OCI-LY7 (cell line): ENCODE measurements around the gene KCNIP3. TPM values are rescaled to one million over a fixed set of nuclear protein-coding genes. Genes with fewer than 3 reads are reported as not detected.

Experiments
- BruUV-seq: library from RNA; stranded (reverse); fragments of 400-500 nt; replicated peaks from 2 replicates; lab custom pipeline; 2021; lab: Mats Ljungman, UMichigan
- CTCF ChIA-PET: fragments of 300-600 bp; sonication (Branson Sonifier 250); formaldehyde crosslinking; loops from one replicate; lab custom pipeline; 2022; ENCODE audit warnings: antibody characterized with exemption; ENCODE audit not compliant: unreplicated experiment; lab: Charles Lee
- POLR2A ChIA-PET: fragments of 300-600 bp; sonication (Branson Sonifier 250); formaldehyde crosslinking; loops from one replicate; lab custom pipeline; 2022; ENCODE audit warnings: antibody characterized with exemption; lab: Charles Lee
- DNase-seq: peaks from one replicate; pipeline ENCODE4 v3.0.0-alpha.2; 2015; ENCODE audit warnings: low spot score
- H2AFZ ChIP-seq: fragments of 200-600 bp; sonication (generic), shearing (Covaris generic); 2 replicates; pipeline ENCODE4 v1.6.1; 2014; ENCODE audit warnings: mild to moderate bottlenecking, antibody characterized with exemption, low read length, moderate library complexity
- H3K27ac ChIP-seq: fragments of 200-600 bp; sonication (generic); 2 replicates; pipeline ENCODE4 v1.5.1; 2014; ENCODE audit warnings: mixed run types, low read depth, mild to moderate bottlenecking, moderate library complexity, low read length, inconsistent platforms; ENCODE audit not compliant: poor library complexity, severe bottlenecking
- H3K36me3 ChIP-seq: fragments of 200-600 bp; sonication (generic); 2 replicates; pipeline ENCODE4 v1.6.1; 2014; ENCODE audit warnings: mild to moderate bottlenecking, antibody characterized with exemption, low read length, moderate library complexity, mixed read lengths; ENCODE audit not compliant: insufficient read depth
- H3K4me1 ChIP-seq: fragments of 200-600 bp; sonication (generic); 2 replicates; pipeline ENCODE4 v1.5.1; 2014; ENCODE audit warnings: mild to moderate bottlenecking, low read length; ENCODE audit not compliant: insufficient read depth, poor library complexity, severe bottlenecking
- H3K4me2 ChIP-seq: fragments of 200-600 bp; sonication (generic); 2 replicates; pipeline ENCODE4 v1.6.1; 2014; ENCODE audit warnings: mild to moderate bottlenecking, low read length
- H3K4me3 ChIP-seq: fragments of 200-600 bp; sonication (generic); 2 replicates; pipeline ENCODE4 v1.5.1; 2014; ENCODE audit warnings: mild to moderate bottlenecking, low read depth, low read length; ENCODE audit not compliant: poor library complexity, severe bottlenecking
- H3K79me2 ChIP-seq: fragments of 200-600 bp; sonication (generic); 2 replicates; pipeline ENCODE4 v1.6.1; 2016; ENCODE audit warnings: low read depth, mild to moderate bottlenecking, low read length, moderate library complexity, mixed read lengths; ENCODE audit not compliant: insufficient read depth
- H3K9me2 ChIP-seq: fragments of 200-600 bp; sonication (generic); 2 replicates; pipeline ENCODE4 v1.6.1; 2016; ENCODE audit warnings: mild to moderate bottlenecking, low read length, mixed read lengths; ENCODE audit not compliant: insufficient read depth
- H3K9me3 ChIP-seq: fragments of 200-600 bp; sonication (generic); 2 replicates; pipeline ENCODE4 v1.6.1; 2014; ENCODE audit warnings: mild to moderate bottlenecking, mixed run types, low read length, mixed read lengths
- H4K20me1 ChIP-seq: fragments of 200-600 bp; sonication (generic); 2 replicates; pipeline ENCODE4 v1.6.1; 2014; ENCODE audit warnings: mild to moderate bottlenecking, antibody characterized with exemption, low read length, moderate library complexity, mixed read lengths; ENCODE audit not compliant: insufficient read depth
- CTCF ChIP-seq: fragments of 200-600 bp; sonication (generic); conservative IDR thresholded peaks from 2 replicates; pipeline ENCODE4 v1.5.1; 2014; ENCODE audit warnings: mild to moderate bottlenecking, antibody characterized with exemption, low read length, moderate library complexity, mixed read lengths
- EZH2phosphoT487 ChIP-seq: fragments of 200-600 bp; sonication (generic); IDR thresholded peaks from 2 replicates; pipeline ENCODE4 v1.6.1; 2018; ENCODE audit warnings: low read depth, borderline replicate concordance, mild to moderate bottlenecking, mixed run types, antibody characterized with exemption, low read length, moderate library complexity, mixed read lengths
- intact Hi-C: fragments of 100-400 bp; cut with micrococcal nuclease; formaldehyde crosslinking; loops from one replicate; pipeline ENCODE4 v1.10.0; 2022; ENCODE audit not compliant: unreplicated experiment
- total RNA-seq, 2 experiments: library from RNA; depleted of rRNA in 1 of 2; stranded (reverse); fragments of >200 nt in 1 of 2; shearing (Covaris generic) in 1 of 2; gene quantifications; 2 replicates each; pipeline ENCODE4 v1.2.3, GENCODE V29; 2014 to 2022

Gene KCNIP3
- total RNA-seq, 2 experiments from 2014 or later: not detected

DNA sequence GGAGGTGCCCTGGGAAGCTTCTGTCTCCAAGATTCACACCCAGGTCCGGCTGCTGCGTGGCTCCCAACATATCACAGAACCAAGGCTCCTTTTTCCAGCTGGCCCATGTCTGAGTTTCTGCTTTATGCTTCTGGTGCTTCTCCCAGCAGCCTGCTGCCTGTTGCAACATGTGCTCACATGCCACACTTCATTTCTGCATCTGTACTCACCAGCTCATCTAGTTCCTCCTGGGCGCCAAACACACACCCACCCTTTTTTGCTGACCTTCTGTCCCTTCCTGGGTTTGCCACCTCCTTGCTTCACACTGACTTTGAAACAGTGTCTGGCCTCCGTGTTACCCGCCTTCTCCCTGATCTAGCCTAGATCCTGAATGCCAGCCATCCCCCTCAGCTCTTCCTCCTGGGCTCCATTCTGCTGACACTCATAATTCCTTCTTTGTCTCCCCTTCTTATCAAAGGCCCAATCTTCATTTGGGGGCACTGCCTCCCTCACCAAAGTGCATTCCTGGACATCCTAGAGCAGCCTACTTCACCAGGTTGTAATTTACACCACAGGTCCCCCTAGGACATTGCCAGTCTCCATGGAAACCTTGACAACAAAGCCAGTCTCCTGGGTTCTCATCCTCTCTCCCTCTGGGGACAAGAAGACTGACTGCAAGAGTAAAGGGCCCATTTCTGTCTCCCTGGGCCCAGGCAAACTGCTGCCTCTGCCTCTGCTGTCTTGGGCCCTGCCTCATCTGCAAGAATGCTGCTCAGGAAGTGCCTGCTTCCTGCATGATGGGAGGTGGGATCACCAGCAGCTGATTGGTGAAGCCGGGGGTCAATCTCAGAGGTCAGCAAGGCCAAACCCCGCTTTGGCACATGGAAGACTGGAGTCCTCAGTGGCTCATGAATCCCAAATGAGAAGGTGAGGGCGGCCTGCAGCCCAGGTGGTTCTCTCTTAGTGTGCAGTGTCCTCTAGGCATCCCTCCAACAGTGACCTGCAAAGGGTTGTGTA is 36.8 kb upstream of the KCNIP3 start:
- Histone ChIP-seq H3K4me3 (no peak overlapping the region), H3K79me2 (no peaks in the 10 kb centered on the region), H3K4me1 (no peaks in the 10 kb centered on the region), H3K9me2 (no peaks in the 10 kb centered on the region), H2AFZ (no peak overlapping the region), H3K36me3 (no peaks in the 10 kb centered on the region), H3K4me2 (no peak overlapping the region), H3K27ac (no peak overlapping the region), H4K20me1 (no peaks in the 10 kb centered on the region), H3K9me3 (no peaks in the 10 kb centered on the region)
- TF ChIP-seq EZH2phosphoT487 (no peak), CTCF (no peak)
- DNase-seq: no peak
- intact Hi-C loops: no loop called here
- CTCF ChIA-PET: no interaction called here
- POLR2A ChIA-PET: no interaction called here
- BruUV-seq: no TSS peak

- POLR2A ChIA-PET: interaction anchor here (0.5 kb wide), 1 partner anchor 57 kb away, joined by 3 read pairs; no protein-coding TSS in a partner anchor
- CTCF ChIA-PET: no interaction called here
- Histone ChIP-seq H2AFZ (no peak overlapping the region), H3K9me3 (no peaks in the 10 kb centered on the region), H3K4me1 (no peaks in the 10 kb centered on the region), H4K20me1 (no peaks in the 10 kb centered on the region), H3K9me2 (no peaks in the 10 kb centered on the region), H3K79me2 (no peaks in the 10 kb centered on the region), H3K4me2 (no peak overlapping the region), H3K4me3 (no peak overlapping the region), H3K27ac (no peak overlapping the region), H3K36me3 (no peaks in the 10 kb centered on the region)
- DNase-seq: no peak
- no TSS peak for BruUV-seq
- TF ChIP-seq CTCF: no peak
- TF ChIP-seq EZH2phosphoT487: no peak
- intact Hi-C loops: no loop called here
These were observed 35.5 kb upstream of the KCNIP3 start for GRCh38 chr2:95261602-95262001.
